GM19099 (cell line): ENCODE data around the gene ELF3.

Source experiments
- POLR2A ChIP-seq: IDR thresholded peaks from 3 replicates; pipeline ENCODE4 v1.6.1; 2011; ENCODE audit warnings: low read depth; ENCODE audit not compliant: insufficient read length; ENCODE audit errors: extremely low read depth

Gene ELF3

DNA sequence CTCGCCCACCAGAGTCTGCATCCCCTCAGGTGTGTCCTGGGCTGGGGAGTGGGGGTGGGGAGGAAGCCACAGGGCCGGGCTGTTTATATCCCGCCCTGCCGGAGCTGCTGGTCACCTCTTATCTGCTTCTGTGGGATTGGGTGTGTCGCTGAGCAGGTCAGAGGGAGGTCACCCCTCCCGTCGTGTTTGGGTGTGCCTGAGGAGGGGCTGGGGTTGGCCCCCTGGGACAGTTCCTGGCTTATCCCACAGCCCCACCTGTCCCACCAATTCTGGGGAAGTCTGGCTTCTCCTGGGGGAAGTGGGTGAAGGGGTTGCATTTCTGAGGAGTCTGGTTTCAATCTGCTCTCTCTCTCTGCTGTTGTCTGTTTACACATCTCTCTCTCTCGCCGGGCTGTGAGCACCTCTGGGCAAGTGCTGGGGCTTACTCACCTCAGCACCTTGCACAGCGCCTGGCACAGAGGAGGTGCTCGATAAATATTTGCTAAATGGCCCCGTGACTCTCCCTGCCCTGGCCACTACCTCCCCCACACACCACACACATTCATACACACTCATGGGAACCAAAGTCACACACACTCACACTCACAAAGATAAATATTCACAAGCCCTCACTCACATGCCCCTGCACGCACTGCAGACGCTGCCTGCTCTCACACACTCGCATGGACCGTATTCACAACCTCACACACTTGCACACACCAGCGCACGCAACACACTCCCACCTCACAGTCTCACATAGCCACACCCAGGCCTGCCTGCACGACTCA lies 8.3 kb downstream of the ELF3 start:
- TF ChIP-seq POLR2A: no peak

DNA sequence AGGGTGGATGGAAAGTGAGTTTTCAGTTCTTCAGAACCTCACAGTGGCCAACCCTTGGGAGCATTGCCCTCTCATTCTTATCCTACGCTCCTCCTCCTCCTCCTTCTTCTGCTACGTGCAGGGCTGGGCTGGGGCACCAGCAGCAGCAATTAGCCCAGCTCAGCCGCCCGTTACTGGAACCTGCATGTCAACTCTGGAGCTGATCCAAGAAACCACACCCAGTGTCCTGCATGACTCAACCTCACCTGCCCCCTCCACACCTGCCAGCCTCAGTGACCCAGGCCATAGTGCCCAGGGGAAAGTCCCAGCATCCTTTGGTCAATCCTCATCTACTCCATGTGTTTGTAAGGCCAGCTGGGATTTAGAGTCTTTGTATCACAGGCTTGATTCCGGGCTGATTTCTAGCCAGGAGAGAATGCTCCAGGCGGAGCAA lies 12.6 kb downstream of the ELF3 start:
- no peak for TF ChIP-seq POLR2A

DNA sequence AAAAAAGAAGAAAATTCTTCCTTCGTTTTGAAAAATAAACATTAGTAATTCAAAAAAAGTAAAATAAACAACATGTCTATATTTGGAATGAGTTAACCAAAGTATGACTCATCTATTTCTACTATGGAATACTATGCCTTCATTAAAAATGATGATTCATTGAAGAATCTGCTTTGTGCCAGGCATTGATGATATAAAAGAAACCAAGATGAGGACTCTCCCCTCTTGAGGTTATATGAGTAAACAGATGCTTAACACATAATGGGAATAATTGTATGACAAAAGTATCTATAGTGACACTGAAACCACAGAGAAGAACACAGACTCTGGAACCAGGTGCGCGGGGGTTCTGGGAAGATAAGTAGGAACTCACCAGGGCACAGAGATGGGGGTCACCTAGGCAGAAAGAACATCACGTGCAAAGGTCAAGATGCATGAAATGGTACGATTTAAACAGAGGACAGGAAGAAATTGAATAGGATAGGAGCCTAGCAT lies 18.8 kb downstream of the ELF3 start:
- TF ChIP-seq POLR2A: no peak

DNA sequence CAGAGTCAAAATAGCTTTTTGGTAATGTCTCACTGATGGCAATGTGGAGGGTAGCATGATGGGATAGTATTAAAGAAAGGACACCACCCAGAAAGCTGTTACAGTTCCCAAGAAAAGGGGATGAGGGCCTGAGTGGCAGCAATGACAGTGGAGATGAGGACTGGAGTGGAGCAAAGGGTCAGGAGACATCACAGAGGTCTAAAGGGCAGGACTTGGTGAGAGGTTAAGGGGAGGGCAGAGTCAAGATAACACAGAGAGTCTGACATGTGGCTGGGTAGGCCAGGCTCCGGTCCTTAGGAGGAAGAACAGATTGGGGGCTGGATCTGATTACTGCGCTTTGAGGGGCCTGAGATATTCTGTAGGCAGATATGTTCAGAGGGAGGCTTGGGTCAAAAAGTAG lies 19.3 kb downstream of the ELF3 start:
- no peak for TF ChIP-seq POLR2A

DNA sequence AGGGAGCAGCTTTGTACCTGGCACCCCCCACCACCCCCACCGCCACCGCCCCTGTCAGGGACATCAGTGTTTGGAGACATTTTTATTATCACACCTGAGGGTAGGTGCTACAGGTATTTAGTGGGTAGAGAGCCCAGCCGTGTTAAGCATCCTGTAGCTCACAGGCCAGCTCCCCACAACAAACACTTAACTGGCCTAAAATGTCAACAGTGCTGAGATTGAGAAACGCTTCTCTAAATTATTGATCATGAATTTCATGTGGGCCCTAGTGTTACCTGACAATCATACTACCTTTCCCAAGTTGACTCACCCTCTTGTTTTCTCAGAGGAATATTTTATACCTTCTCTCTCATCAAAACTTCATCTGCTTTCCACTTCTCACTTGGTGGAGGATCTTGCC lies 21.4 kb downstream of the ELF3 start:
- TF ChIP-seq POLR2A: no peak

DNA sequence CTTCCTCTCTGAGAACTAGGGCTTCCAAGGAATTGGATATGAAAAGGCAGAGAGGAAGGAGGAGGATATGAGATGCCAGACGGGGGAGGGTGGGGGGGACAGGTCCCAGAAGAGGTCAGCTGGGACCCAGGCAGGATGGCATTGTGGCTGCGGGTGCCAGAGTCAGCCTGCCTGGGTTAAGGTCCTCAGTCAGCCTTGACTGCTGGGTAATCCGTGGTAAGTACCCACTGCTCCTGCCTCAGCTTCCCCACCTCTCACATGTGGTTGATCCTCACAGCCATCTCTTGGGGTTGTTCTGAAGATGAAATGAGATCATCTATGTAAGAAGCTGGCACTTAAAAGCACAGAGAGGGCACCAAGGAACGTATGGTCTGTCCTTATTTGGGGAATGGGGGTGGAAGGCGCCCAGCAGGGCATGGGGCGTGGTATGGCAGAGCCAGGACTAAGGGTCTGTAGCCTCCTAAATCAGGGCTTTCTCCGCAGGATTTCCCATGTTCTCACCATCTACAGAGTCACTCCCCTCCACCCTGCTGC lies 23.8 kb downstream of the ELF3 start:
- TF ChIP-seq POLR2A: no peak

DNA sequence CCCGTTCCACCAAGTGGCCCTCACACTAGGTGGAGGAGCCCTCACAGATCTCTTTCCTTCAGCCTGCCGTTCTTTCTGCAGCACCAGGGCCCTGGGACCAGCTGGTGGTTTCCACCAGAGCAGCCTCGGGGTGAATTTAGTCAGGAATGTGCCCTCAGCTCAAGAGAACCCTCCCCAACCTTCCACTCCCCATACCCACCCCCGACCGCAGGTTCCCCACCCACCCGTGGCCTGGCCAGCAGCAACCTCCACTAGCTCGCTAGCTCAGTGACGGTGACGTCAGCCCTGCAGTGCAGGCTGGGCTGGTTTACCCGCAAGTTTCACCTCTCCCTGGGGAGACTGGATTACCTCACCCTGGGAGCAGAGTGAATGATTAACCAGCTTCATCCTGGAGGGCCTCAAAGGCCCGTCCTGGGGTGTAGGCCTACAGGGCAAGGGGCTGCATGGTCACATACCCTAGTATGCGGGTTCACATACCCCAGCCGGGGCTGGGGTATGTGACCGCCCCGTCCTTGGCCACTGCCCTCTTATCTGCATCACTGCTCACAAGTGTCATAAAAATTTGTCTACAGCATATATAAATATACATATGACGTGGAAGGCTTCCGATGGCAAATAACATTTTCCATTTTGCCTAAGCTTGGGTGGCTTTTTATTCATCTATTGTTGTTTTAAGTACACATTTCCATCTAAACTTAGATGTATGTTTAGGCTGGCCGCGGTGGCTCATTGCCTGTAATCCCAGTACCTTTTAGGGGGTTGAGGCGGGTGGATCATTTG lies 24.5 kb downstream of the ELF3 start:
- no peak for TF ChIP-seq POLR2A

DNA sequence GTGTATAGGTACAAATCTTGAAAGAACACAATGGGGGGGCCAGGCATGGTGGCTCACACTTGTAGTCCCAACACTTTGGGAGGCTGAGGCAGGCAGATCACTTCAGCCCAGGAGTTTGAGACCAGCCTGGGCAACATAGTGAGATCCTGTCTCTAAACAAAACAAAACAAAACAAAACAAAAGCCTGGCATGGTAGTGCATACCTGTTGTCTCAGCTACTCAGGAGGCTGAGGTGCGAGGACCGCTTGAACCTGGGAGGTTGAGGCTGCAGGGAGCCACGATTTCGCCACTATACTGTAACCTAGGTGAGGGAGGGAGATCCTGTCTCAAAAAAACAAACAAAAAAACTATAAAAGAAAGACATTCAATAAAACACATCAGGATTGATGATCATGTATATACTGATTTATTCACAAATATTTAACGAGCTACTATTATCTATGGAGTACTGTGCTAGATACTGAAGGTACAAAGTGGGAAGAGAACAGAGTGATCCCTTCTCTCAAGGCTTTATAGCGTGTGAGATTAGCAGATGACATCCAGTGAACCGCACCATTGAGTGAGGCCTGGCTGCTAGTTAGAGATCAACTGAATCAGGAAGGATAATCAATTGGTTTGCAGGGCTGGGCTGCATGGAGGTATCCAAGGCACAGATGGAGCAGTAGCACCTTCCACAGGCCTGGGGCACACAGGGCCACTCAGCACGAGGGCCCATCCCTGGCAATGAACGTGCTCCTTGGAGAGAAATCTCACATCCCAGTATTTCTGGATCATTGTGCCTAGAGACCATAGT lies 26.4 kb downstream of the ELF3 start:
- TF ChIP-seq POLR2A: no peak

DNA sequence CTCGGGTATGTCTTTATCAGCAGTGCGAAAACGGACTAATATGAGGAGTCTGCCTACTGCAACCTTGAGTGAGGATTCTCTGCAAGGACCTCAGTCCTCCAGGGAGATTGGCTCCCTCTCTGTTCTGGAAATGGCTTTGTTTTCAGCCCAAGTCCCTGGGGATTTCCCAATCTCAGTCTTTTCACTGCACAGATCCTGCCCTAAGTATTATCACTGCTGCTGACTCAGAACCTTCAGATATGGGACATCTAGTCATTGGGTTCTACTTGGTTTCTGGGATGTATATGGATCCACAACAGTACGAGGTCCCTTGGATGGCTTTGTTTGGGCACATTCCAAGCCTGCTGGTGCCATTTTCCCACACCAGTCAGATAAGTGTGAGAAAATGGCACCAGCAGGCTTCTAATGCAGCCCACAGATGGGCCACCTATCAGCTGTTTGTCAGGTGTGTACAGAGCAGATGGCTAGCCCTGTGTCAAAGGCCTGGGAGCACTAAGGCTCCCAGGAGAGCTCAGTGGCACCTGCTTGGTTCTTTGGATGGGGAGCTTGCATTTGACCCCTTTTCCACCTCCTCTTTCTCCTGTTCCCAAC lies 27.4 kb downstream of the ELF3 start:
- no peak for TF ChIP-seq POLR2A

DNA sequence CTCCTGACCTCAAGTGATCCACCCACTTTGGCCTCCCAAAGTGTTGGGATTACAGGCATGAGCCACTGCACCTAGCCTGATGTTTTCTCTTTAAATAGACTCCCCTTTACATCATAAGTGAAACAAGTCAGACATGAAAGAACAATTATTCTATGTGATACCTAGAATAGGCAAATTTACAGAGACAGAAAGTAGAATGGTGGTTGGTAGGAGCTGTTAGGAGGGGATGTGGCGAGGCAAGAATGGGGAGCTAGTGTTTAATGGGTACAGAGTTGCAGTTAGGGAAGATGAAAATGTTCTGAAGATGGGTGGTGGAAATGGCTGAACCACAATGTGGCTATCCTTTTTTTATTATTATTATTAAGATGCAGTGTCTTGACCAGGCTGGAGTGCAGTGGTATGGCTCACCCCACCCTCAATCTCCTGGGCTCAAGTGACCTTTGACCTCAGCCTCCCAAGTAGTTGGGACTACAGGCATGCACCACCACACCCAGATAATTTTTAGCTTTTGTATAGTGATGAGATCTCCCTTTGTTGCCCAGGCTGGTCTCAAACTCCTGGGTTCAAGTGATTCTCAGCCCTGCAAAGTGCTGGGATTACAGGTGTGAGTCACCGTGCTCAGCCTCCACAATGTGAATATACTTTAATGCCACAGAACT lies 28.4 kb downstream of the ELF3 start:
- no peak for TF ChIP-seq POLR2A

DNA sequence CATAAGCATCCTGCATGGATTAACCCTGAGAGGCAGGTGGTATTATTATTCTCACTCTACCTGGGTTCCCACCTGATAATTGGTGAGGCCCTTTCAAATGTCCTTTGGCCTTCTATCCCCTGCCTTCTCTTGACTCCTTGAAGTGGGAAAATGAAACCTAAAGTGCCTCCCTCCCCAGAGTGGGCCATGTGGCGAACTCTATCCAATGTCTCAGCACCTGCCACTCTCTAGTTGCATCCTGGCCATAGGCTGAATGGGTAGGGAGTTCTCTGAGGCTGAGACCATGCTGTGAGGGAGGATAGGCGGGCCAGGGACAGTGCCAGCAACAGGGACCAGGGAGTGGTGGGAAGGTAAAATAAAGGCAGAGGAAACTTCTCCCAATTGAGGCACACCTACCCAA lies 35.3 kb downstream of the ELF3 start:
- TF ChIP-seq POLR2A: no peak

DNA sequence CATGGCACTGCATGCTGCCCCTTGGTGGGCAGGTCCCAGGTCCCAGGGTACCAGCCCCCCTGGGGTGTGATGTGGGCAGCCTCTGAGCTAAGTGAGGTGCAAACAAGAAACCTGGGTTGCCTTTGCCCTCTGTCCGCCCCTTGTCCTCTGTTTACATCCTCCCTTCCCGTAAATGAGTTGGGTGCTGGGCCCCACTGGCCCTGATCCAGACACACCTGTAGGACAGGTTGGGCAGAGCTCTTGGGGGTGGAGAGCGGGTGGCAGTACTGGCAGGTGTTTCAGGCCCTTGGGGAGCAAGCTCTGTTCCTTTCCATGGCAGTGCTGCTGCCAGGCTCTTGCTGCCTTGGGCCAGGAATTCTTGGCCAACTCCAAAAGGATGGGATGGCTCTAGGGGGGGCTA lies 35.8 kb downstream of the ELF3 start:
- no peak for TF ChIP-seq POLR2A

DNA sequence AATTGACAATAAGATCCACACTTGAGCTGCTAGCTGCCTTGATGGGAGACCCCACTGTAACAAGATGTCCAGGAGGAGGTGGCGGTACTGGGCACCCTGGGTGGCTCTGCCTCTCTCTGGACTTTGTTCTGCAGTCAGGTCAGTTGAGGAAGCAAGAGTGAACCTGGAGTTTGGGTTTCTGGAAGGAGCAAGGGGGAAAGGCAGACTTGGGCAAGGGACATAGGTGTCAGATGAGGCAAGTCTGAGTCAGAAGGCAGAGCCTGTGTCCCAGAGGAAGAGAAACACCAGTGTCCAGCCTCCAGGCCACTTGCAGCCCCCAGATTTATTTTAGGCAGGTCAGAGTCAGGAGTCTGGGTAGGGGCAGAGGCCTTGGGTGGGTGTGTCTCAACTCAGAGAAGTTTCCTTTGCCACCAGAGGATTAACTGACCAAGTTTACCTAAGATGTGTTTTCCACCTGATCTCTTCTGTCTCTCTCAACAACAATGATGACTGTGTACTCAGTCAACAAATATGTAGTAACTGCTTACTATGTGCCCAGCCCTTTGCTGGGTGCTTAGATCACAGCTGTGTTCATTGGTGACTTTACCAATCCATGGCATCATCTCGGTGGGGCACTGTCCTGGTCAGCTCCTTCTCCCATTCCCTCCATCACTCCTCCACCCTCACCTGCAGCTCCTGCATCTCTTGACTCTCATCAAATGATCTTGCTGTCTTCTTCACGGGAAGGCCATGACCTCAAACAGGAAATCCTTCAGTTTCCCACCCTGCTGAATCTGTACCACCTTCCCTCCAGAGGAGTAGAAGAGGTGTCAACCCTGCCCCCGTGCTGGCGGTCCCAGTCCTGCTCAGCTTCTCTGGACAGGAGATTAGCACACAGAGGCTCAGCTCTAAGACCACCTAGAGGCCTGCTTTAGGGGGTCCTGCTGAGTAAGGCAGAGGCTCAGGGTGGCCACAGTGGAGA lies 36.6 kb downstream of the ELF3 start:
- no peak for TF ChIP-seq POLR2A
